GM19395 (cell line): ENCODE measurements around the gene CD74.

ENCODE experiments used
- ATAC-seq: cut with Tn5 transposase; IDR thresholded peaks from one replicate; pipeline ENCODE4 v1.9.1; 2021; ENCODE audit warnings: mild to moderate bottlenecking, moderate library complexity; ENCODE audit not compliant: unreplicated experiment

Gene CD74

GRCh38 chr5:150397782-150398721 is 14.7 kb downstream of the CD74 start:
- no peak for ATAC-seq

- ATAC-seq, result no peak
These were observed 15.4 kb downstream of the CD74 start for GRCh38 chr5:150397146-150397781.

GRCh38 chr5:150396267-150396666 is 16.4 kb downstream of the CD74 start:
- no peak for ATAC-seq

GRCh38 chr5:150395688-150395975 is 17.1 kb downstream of the CD74 start:
- no peak for ATAC-seq

GRCh38 chr5:150394912-150395687 is 17.6 kb downstream of the CD74 start:
- ATAC-seq, result no peak

GRCh38 chr5:150394131-150394530 is 18.6 kb downstream of the CD74 start:
- ATAC-seq, result no peak

- no peak for ATAC-seq
These were observed 19.5 kb downstream of the CD74 start for GRCh38 chr5:150393096-150393645.

- no peak for ATAC-seq
These were observed 20.0 kb downstream of the CD74 start for GRCh38 chr5:150392680-150393079.

- no peak for ATAC-seq
These were observed 20.7 kb downstream of the CD74 start for GRCh38 chr5:150391986-150392385.

GRCh38 chr5:150391064-150391834 is 21.5 kb downstream of the CD74 start:
- no peak for ATAC-seq

GRCh38 chr5:150389531-150390266 is 23.0 kb downstream of the CD74 start:
- ATAC-seq, result no peak

- ATAC-seq, result no peak
These were observed 26.5 kb downstream of the CD74 start for GRCh38 chr5:150386024-150386855.

- no peak for ATAC-seq
These were observed 28.0 kb downstream of the CD74 start for GRCh38 chr5:150384701-150385100.

GRCh38 chr5:150377964-150378694 is 34.6 kb downstream of the CD74 start:
- ATAC-seq, result no peak

- no peak for ATAC-seq
These were observed 35.6 kb downstream of the CD74 start for GRCh38 chr5:150376799-150377771.

GRCh38 chr5:150374651-150375050 is 38.1 kb downstream of the CD74 start:
- no peak for ATAC-seq

- no peak for ATAC-seq
These were observed 40.1 kb downstream of the CD74 start for GRCh38 chr5:150372639-150373038.
